ENCODE results near the gene EYA3.

DNA sequence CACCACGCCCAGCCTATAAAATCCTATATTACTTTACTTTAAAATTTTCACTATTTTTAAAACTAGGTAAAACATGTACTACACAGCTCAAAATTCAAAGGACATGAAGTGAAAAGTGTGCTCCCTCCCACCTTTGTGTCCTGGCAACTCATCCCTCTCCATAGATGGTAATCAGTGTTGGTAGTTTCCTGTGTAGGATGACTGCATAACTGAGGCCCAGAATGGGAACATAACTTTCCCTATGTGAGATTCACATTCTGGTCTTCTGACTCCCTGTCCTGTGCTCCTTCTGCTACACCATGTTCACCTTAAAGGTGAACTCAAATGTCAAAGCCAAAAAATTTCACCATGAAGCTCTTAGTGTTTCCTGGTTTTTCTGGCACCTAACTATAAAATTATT lies 89.4 kb downstream of the EYA3 start:
- TF ChIP-seq, protein P1, sequence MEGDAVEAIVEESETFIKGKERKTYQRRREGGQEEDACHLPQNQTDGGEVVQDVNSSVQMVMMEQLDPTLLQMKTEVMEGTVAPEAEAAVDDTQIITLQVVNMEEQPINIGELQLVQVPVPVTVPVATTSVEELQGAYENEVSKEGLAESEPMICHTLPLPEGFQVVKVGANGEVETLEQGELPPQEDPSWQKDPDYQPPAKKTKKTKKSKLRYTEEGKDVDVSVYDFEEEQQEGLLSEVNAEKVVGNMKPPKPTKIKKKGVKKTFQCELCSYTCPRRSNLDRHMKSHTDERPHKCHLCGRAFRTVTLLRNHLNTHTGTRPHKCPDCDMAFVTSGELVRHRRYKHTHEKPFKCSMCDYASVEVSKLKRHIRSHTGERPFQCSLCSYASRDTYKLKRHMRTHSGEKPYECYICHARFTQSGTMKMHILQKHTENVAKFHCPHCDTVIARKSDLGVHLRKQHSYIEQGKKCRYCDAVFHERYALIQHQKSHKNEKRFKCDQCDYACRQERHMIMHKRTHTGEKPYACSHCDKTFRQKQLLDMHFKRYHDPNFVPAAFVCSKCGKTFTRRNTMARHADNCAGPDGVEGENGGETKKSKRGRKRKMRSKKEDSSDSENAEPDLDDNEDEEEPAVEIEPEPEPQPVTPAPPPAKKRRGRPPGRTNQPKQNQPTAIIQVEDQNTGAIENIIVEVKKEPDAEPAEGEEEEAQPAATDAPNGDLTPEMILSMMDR (conservative IDR thresholded peaks at IDR 0.05; ENCODE audit: low read depth, low read length): no peak
- no peak for TF ChIP-seq SMC3 (IDR thresholded peaks at IDR 0.05; ENCODE audit: low read depth, low read length)
- no peak for TF ChIP-seq MAZ (IDR thresholded peaks at IDR 0.05; ENCODE audit: borderline replicate concordance, low read depth, low read length)
- TF ChIP-seq POLR2A (IDR thresholded peaks at IDR 0.05; ENCODE audit: low read depth, low read length): no peak

Data from IMR-90 (cell line).